ENCODE data around the gene VAMP1. TPM values are rescaled to one million over a fixed set of nuclear protein-coding genes. Genes with fewer than 3 reads are reported as not detected.

The VAMP1 gene
- total RNA-seq, 4 donors from 2014 or later, result 2.1 to 6.6 (median 4.4) TPM

DNA sequence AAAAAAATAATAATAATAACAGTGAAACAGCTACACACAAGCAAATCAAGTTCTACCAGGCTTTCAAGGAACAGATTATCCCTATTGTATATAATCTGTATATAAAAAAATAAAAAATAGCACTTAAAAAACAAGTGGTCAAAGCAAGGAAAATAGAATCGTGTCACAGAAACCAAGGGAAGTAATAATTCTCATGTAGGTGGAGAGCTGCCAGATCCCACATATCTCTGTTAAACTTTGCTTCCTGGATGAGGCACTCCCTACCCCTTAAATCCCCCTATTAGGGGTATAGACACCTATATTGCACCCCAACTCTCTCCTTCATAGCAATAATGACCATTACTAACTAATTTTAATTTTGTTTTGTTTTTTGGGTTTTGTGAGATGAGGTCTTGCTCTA, 30.1 kb downstream of the VAMP1 start:
- no peak for TF ChIP-seq POLR2A (IDR thresholded peaks at IDR 0.05)
- WGBS, 2 donors, result 50 to 57% methylated on average over 1 of the region's 1 CpG
- DNase-seq (ENCODE audit: low spot score in 2 of 2), result no peak

DNA sequence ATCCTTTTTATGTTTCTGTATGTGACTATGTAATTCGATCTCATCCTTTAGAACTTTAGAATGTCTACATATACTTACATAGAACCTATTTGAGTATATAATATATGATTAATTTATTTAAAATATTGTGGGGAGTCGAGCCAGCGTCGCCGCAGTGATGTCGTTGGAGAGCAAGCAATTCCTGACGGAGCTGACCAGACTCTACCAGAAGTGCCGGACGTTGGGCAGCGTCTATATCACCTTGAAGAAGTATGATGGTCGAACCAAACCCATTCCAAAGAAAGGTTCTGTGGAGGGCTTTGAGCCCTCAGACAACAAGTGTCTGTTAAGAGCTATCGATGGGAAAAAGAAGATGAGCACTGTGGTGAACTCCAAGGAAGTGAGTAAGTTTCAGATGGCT, 32.1 kb downstream of the VAMP1 start:
- WGBS, 2 donors, result 90 to 92% methylated on average over 12 of the region's 12 CpGs
- peak in 1 of 2 donors; percentile 25 for DNase-seq (ENCODE audit: low spot score in 2 of 2)
- intact Hi-C loops (cut with DNase I; ENCODE audit: low total_unique reads), result no loop called here

More for the DNA sequence above, 30.1 kb downstream of the VAMP1 start:
- intact Hi-C loops (cut with DNase I; ENCODE audit: low total_unique reads), result no loop called here
- no peak overlapping the region for H3K4me3 ChIP-seq (ENCODE audit: low read depth, poor library complexity, severe bottlenecking)

GRCh38 chr12:6437586-6437985, 32.9 kb downstream of the VAMP1 start:
- no peak overlapping the region for H3K4me3 ChIP-seq (ENCODE audit: low read depth, poor library complexity, severe bottlenecking)
- intact Hi-C loops (cut with DNase I; ENCODE audit: low total_unique reads), result no loop called here
- WGBS, 2 donors, result 84 to 88% methylated on average over 3 of the region's 3 CpGs
- no peak for TF ChIP-seq POLR2A (IDR thresholded peaks at IDR 0.05)
- no peak for TF ChIP-seq CTCF (IDR thresholded peaks at IDR 0.05)
- no peak for DNase-seq (ENCODE audit: low spot score in 2 of 2)

More for the DNA sequence above, 32.1 kb downstream of the VAMP1 start:
- TF ChIP-seq CTCF (IDR thresholded peaks at IDR 0.05) (no peak), POLR2A (IDR thresholded peaks at IDR 0.05) (no peak)
- no peak overlapping the region for H3K4me3 ChIP-seq (ENCODE audit: low read depth, poor library complexity, severe bottlenecking)

DNA sequence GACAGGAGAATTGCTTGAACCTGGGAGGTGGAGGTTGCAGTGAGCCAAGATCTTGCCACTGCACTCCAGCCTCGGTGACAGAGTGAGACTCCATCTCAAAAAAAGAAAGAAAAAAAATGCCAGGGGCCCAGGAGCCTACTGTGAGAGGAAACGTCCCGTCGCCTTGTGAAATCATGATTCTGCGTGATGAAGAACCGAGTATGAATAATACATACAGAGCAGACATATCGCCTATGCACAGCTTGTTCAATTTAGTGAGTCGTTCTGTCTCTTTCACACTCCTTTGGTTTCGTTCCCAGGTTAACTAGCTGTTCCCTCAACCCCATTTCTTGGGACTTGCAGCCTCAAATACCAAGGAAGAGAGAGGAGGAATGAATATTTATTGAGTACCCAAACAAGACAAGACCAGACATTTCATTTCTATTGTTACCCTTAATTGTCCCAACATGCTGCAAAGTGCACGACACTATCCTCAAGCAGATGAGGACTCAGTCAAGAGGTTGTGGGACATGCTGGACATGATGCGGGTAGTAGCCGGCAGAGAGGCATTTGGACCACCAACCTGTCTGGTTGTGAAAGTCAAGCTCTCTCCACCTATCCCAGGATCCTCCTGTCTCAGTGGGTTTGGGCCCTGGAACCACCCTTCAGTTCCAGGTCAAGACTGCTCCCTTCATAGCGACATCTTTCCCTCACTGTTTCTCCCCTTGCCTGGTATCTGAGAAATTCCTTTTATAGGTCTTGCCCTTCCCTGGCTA, 34.3 kb downstream of the VAMP1 start:
- peak in 1 of 2 donors; percentile 32 for DNase-seq (ENCODE audit: low spot score in 2 of 2)
- no peak for TF ChIP-seq POLR2A (IDR thresholded peaks at IDR 0.05)
- no peak for TF ChIP-seq CTCF (IDR thresholded peaks at IDR 0.05)
- WGBS, 2 donors, result 88 to 93% methylated on average over 13 of the region's 13 CpGs
- intact Hi-C loops (cut with DNase I; ENCODE audit: low total_unique reads), result no loop called here
- H3K4me3 ChIP-seq (ENCODE audit: low read depth, poor library complexity, severe bottlenecking), result no peak overlapping the region

GRCh38 chr12:6434205-6435140, 36.0 kb downstream of the VAMP1 start:
- 84 to 87% methylated on average over 17 of the region's 17 CpGs for WGBS, 2 donors
- peak in 1 of 2 donors; percentile 63 for DNase-seq (ENCODE audit: low spot score in 2 of 2)

More at GRCh38 chr12:6434205-6435140, 36.0 kb downstream of the VAMP1 start:
- H3K4me3 ChIP-seq (ENCODE audit: low read depth, poor library complexity, severe bottlenecking), result no peak overlapping the region
- intact Hi-C loops (cut with DNase I; ENCODE audit: low total_unique reads), result no loop called here
- no peak for TF ChIP-seq CTCF (IDR thresholded peaks at IDR 0.05)
- TF ChIP-seq POLR2A (IDR thresholded peaks at IDR 0.05), result no peak

All from lower leg skin (tissue), 4 donors.